Caco-2 (cell line): ENCODE results near the gene PTPN23. TPM values are rescaled to one million over a fixed set of nuclear protein-coding genes. Genes with fewer than 3 reads are reported as not detected.

ENCODE experiments used
- BruUV-seq: library from RNA; stranded (reverse); fragments of 400-500 nt; replicated peaks from 2 replicates; lab custom pipeline; 2021; lab: Mats Ljungman, UMichigan
- CTCF ChIA-PET: fragments of 300-600 bp; sonication (Branson Sonifier 250); formaldehyde crosslinking; loops from one replicate; lab custom pipeline; 2022; ENCODE audit warnings: antibody characterized with exemption; lab: Charles Lee
- POLR2A ChIA-PET: fragments of 300-600 bp; sonication (Branson Sonifier 250); formaldehyde crosslinking; loops from one replicate; lab custom pipeline; 2022; ENCODE audit warnings: antibody characterized with exemption; lab: Charles Lee
- DNase-seq, 2 experiments: peaks; one replicate each; pipeline versions ENCODE4 v3.0.0 to v3.0.0-alpha.2; 2020 to 2022
- H3K27me3 ChIP-seq: replicated peaks from 2 replicates; pipeline ENCODE4 v1.6.0; 2011; ENCODE audit warnings: low read length; ENCODE audit not compliant: control insufficient read depth, insufficient read depth
- H3K36me3 ChIP-seq: 2 replicates; pipeline ENCODE4 v1.5.1; 2011; ENCODE audit warnings: low read length; ENCODE audit not compliant: control insufficient read depth, insufficient read depth
- H3K4me1 ChIP-seq: fragments of 250-450 bp; sonication (Bioruptor Pico); 2 replicates; pipeline ENCODE4 v1.5.1; 2020; ENCODE audit warnings: mild to moderate bottlenecking
- H3K4me3 ChIP-seq: 2 replicates; pipeline ENCODE4 v1.5.1; 2011; ENCODE audit warnings: low read depth, mild to moderate bottlenecking, control low read depth, low read length
- H3K9me3 ChIP-seq: fragments of 250-450 bp; sonication (Bioruptor Pico); 2 replicates; pipeline ENCODE4 v1.5.1; 2020; ENCODE audit warnings: mild to moderate bottlenecking, moderate library complexity
- H3K27ac Mint-ChIP-seq: one replicate; pipeline ENCODE4 v1.8.0; 2022; ENCODE audit warnings: mixed read lengths; ENCODE audit not compliant: unreplicated experiment
- H3K27me3 Mint-ChIP-seq: one replicate; pipeline ENCODE4 v1.8.0; 2022; ENCODE audit warnings: mixed read lengths; ENCODE audit not compliant: insufficient read depth, unreplicated experiment
- H3K36me3 Mint-ChIP-seq: one replicate; pipeline ENCODE4 v1.8.0; 2022; ENCODE audit warnings: mild to moderate bottlenecking, mixed read lengths; ENCODE audit not compliant: insufficient read depth, unreplicated experiment
- H3K4me1 Mint-ChIP-seq: one replicate; pipeline ENCODE4 v1.8.0; 2022; ENCODE audit warnings: low read depth, mixed read lengths; ENCODE audit not compliant: unreplicated experiment
- H3K4me3 Mint-ChIP-seq: one replicate; pipeline ENCODE4 v1.8.0; 2022; ENCODE audit warnings: mild to moderate bottlenecking, moderate library complexity, mixed read lengths; ENCODE audit not compliant: unreplicated experiment
- H3K9me3 Mint-ChIP-seq: one replicate; pipeline ENCODE4 v1.8.0; 2022; ENCODE audit warnings: mixed read lengths; ENCODE audit not compliant: unreplicated experiment
- CTCF ChIP-seq, 2 experiments: fragments of 200-600 bp in 1 of 2; IDR thresholded peaks; 1 replicate in 1 of 2; 2 replicates in 1 of 2; pipeline versions ENCODE4 v1.5.1 to v1.8.0; 2011 to 2022; ENCODE audit warnings: antibody characterized with exemption in 1 of 2, control low read depth in 1 of 2, inconsistent platforms in 1 of 2, low read depth in 1 of 2, low read length in 1 of 2, mild to moderate bottlenecking in 1 of 2, moderate library complexity in 1 of 2; ENCODE audit not compliant: insufficient read depth in 1 of 2, severe bottlenecking in 1 of 2, unreplicated experiment in 1 of 2
- intact Hi-C: fragments of 100-400 bp; cut with micrococcal nuclease; formaldehyde crosslinking; loops from one replicate; pipeline ENCODE4 v1.10.0; 2022; ENCODE audit not compliant: unreplicated experiment
- total RNA-seq: library from RNA; stranded (reverse); gene quantifications from 2 replicates; pipeline ENCODE4 v1.2.3, GENCODE V29; 2022

PTPN23 gene
- total RNA-seq, 1 experiment from 2014 or later, result 49.6 TPM

GRCh38 chr3:47407896-47408838, 27.3 kb downstream of the PTPN23 start:
- Mint-ChIP-seq H3K27me3 (no peaks in the 10 kb centered on the region), H3K27ac (no peak overlapping the region), H3K9me3 (no peaks in the 10 kb centered on the region), H3K36me3 (peaks cover 58% of the 10 kb centered on the region), H3K4me3 (no peak overlapping the region), H3K4me1 (no peaks in the 10 kb centered on the region)
- Histone ChIP-seq H3K4me1 (peaks cover 6% of the 10 kb centered on the region; the same call in 1 of the 2 replicates), H3K27me3 (no peaks in the 10 kb centered on the region), H3K36me3 (peaks cover 2% of the 10 kb centered on the region), H3K4me3 (no peak overlapping the region), H3K9me3 (no peaks in the 10 kb centered on the region)
- ChIA-PET POLR2A (no interaction called here), CTCF (interaction anchor here (0.7 kb wide), 1 partner anchor 65 kb away, joined by 3 read pairs; no protein-coding TSS in a partner anchor)
- no TSS peak for BruUV-seq
- intact Hi-C loops, result no loop called here
- no peak for DNase-seq
- no peak for TF ChIP-seq CTCF (IDR thresholded peaks at IDR 0.05; ENCODE audit: insufficient read depth in 1 of 2, low read depth in 1 of 2, low read length in 1 of 2, severe bottlenecking in 1 of 2, unreplicated experiment in 1 of 2)

GRCh38 chr3:47408839-47409229, 28.0 kb downstream of the PTPN23 start:
- intact Hi-C loops, result no loop called here
- H3K9me3 ChIP-seq, result no peaks in the 10 kb centered on the region
- Mint-ChIP-seq H3K27ac (no peak overlapping the region), H3K4me3 (no peak overlapping the region), H3K27me3 (no peaks in the 10 kb centered on the region), H3K4me1 (no peaks in the 10 kb centered on the region), H3K9me3 (no peaks in the 10 kb centered on the region), H3K36me3 (peaks cover 60% of the 10 kb centered on the region)
- DNase-seq, result no peak
- no peaks in the 10 kb centered on the region for H3K27me3 ChIP-seq
- peaks cover 6% of the 10 kb centered on the region; the same call in 1 of the 2 replicates for H3K4me1 ChIP-seq
- TF ChIP-seq CTCF (IDR thresholded peaks at IDR 0.05; ENCODE audit: insufficient read depth in 1 of 2, low read depth in 1 of 2, low read length in 1 of 2, severe bottlenecking in 1 of 2, unreplicated experiment in 1 of 2), result no peak
- no peak overlapping the region for H3K4me3 ChIP-seq
- ChIA-PET CTCF (no interaction called here), POLR2A (no interaction called here)
- peaks cover 2% of the 10 kb centered on the region for H3K36me3 ChIP-seq
- no TSS peak for BruUV-seq

- Mint-ChIP-seq H3K36me3 (peaks cover 64% of the 10 kb centered on the region), H3K9me3 (no peaks in the 10 kb centered on the region), H3K27ac (no peak overlapping the region), H3K4me1 (no peaks in the 10 kb centered on the region), H3K4me3 (no peak overlapping the region), H3K27me3 (no peaks in the 10 kb centered on the region)
- no peak for DNase-seq
- H3K4me1 ChIP-seq, result peaks cover 6% of the 10 kb centered on the region; the same call in 1 of the 2 replicates
- ChIA-PET POLR2A (no interaction called here), CTCF (no interaction called here)
- intact Hi-C loops, result no loop called here
- no peaks in the 10 kb centered on the region for H3K9me3 ChIP-seq
- H3K4me3 ChIP-seq, result no peak overlapping the region
- BruUV-seq, result TSS peak; percentile 25
- H3K36me3 ChIP-seq, result peaks cover 2% of the 10 kb centered on the region
- TF ChIP-seq CTCF (IDR thresholded peaks at IDR 0.05; ENCODE audit: insufficient read depth in 1 of 2, low read depth in 1 of 2, low read length in 1 of 2, severe bottlenecking in 1 of 2, unreplicated experiment in 1 of 2), result no peak
- H3K27me3 ChIP-seq, result no peaks in the 10 kb centered on the region
Measured at GRCh38 chr3:47409284-47409683, 28.5 kb downstream of the PTPN23 start.
